ENCODE measurements around the gene RPL36AL. TPM values are rescaled to one million over a fixed set of nuclear protein-coding genes. Genes with fewer than 3 reads are reported as not detected.

Gene RPL36AL
- total RNA-seq, 4 donors from 2014 or later: 60.6 to 388 (median 166) TPM

- intact Hi-C loops (cut with DNase I; ENCODE audit: low total_unique reads): loop anchor here (5.0 kb wide), 1 partner anchor 153 kb away; no protein-coding TSS in a partner anchor
- TF ChIP-seq CTCF (IDR thresholded peaks at IDR 0.05) (no peak), POLR2A (IDR thresholded peaks at IDR 0.05) (no peak)
- no peaks in the 10 kb centered on the region for H3K9me3 ChIP-seq
- peak within 1 kb of the TSS; percentile 95 to 97 for H3K27ac ChIP-seq
- no peaks in the 10 kb centered on the region for H3K27me3 ChIP-seq
- H3K4me1 ChIP-seq: peaks cover 0 to 6% of the 10 kb centered on the region in 2 donors
- peak within 1 kb of the TSS; percentile 85 to 95 for H3K4me3 ChIP-seq
- peak; percentile 51 to 64 for DNase-seq
- H3K36me3 ChIP-seq: no peaks in the 10 kb centered on the region
Observed at GRCh38 chr14:49634547-49635334, 14.3 kb upstream of the RPL36AL start, which contains the start of gene DNAAF2. DNAAF2 (minus strand) TSS chr14:49635244; CDS start chr14:49635149, 95 bp downstream.

- no peaks in the 10 kb centered on the region for H3K36me3 ChIP-seq
- H3K9me3 ChIP-seq: no peaks in the 10 kb centered on the region
- TF ChIP-seq CTCF (IDR thresholded peaks at IDR 0.05) (peak; percentile 81 to 88 (median 84)), POLR2A (IDR thresholded peaks at IDR 0.05) (peak; percentile 42 to 82)
- peak; percentile 90 to 92 for DNase-seq
- intact Hi-C loops (cut with DNase I; ENCODE audit: low total_unique reads): no loop called here
- peaks cover 0 to 6% of the 10 kb centered on the region in 2 donors for H3K4me1 ChIP-seq
- H3K4me3 ChIP-seq: peak overlapping the region; percentile 85 to 95
- H3K27me3 ChIP-seq: no peaks in the 10 kb centered on the region
- H3K27ac ChIP-seq: peak overlapping the region; percentile 95 to 97
Observed at GRCh38 chr14:49633640-49634546, 13.5 kb upstream of the RPL36AL start.

GRCh38 chr14:49623941-49624839, 3.8 kb upstream of the RPL36AL start:
- intact Hi-C loops (cut with DNase I; ENCODE audit: low total_unique reads): no loop called here
- H3K27ac ChIP-seq: no peak overlapping the region
- no peak overlapping the region for H3K4me3 ChIP-seq

GRCh38 chr14:49623387-49623786, 3.0 kb upstream of the RPL36AL start:
- H3K27ac ChIP-seq: peak overlapping the region in 1 of 2 donors; percentile 1
- intact Hi-C loops (cut with DNase I; ENCODE audit: low total_unique reads): no loop called here
- TF ChIP-seq POLR2A (IDR thresholded peaks at IDR 0.05) (no peak), CTCF (IDR thresholded peaks at IDR 0.05) (no peak)

More at GRCh38 chr14:49623941-49624839, 3.8 kb upstream of the RPL36AL start:
- H3K4me1 ChIP-seq: peaks cover 11 to 17% of the 10 kb centered on the region in 2 donors
- no peak for TF ChIP-seq CTCF (IDR thresholded peaks at IDR 0.05)
- no peak for TF ChIP-seq POLR2A (IDR thresholded peaks at IDR 0.05)
- no peaks in the 10 kb centered on the region for H3K9me3 ChIP-seq
- no peaks in the 10 kb centered on the region for H3K27me3 ChIP-seq
- H3K36me3 ChIP-seq: no peaks in the 10 kb centered on the region
- DNase-seq: no peak

More at GRCh38 chr14:49623387-49623786, 3.0 kb upstream of the RPL36AL start:
- H3K9me3 ChIP-seq: no peaks in the 10 kb centered on the region
- DNase-seq: no peak
- no peaks in the 10 kb centered on the region for H3K36me3 ChIP-seq
- no peaks in the 10 kb centered on the region for H3K27me3 ChIP-seq
- H3K4me3 ChIP-seq: no peak overlapping the region
- H3K4me1 ChIP-seq: peaks cover 11 to 17% of the 10 kb centered on the region in 2 donors
